Esophagus squamous epithelium (tissue), 5 donors: ENCODE measurements around the gene STX8. TPM values are rescaled to one million over a fixed set of nuclear protein-coding genes. Genes with fewer than 3 reads are reported as not detected.
A peak's percentile ranks its signal among the peaks of the same experiment; 100 is the strongest.

Source experiments
- DNase-seq: peaks from one replicate; lab custom pipeline; 2025; lab: John Stamatoyannopoulos, UW
- H3K27ac ChIP-seq, 4 donors: fragments of 200-600 bp; sonication (generic); one replicate each; pipeline ENCODE4 v1.5.1; 2016 to 2019; ENCODE audit warnings: mild to moderate bottlenecking in 1 of 4
- H3K27me3 ChIP-seq, 4 donors: fragments of 200-600 bp; sonication (generic); 1 replicate in 3 of 4; 2 replicates in 1 of 4; pipeline versions ENCODE4 v1.5.1 to v1.6.0; 2017 to 2021; ENCODE audit warnings: antibody characterized with exemption in 1 of 4
- H3K36me3 ChIP-seq, 3 donors: fragments of 200-600 bp; sonication (generic); one replicate each; pipeline ENCODE4 v1.5.1; 2016 to 2019
- H3K4me1 ChIP-seq, 3 donors: fragments of 200-600 bp; sonication (generic); one replicate each; pipeline ENCODE4 v1.5.1; 2017 to 2019
- H3K4me3 ChIP-seq, 4 donors: fragments of 200-600 bp; sonication (generic); 1 replicate in 3 of 4; 2 replicates in 1 of 4; pipeline ENCODE4 v1.5.1; 2016 to 2019; ENCODE audit warnings: mild to moderate bottlenecking in 2 of 4, moderate library complexity in 1 of 4
- H3K9me3 ChIP-seq, 3 donors: fragments of 200-600 bp; sonication (generic); one replicate each; pipeline ENCODE4 v1.5.1; 2016 to 2019
- CTCF ChIP-seq, 6 experiments: fragments of 450-650 bp in 4 of 6; fragments of 200-600 bp in 2 of 6; sonication (generic) in 2 of 6; IDR thresholded peaks; one replicate each; pipeline ENCODE4 v1.5.1; 2016 to 2019; ENCODE audit warnings: antibody characterized with exemption in 6 of 6, mild to moderate bottlenecking in 4 of 6, moderate library complexity in 4 of 6
- POLR2A ChIP-seq, 4 donors: fragments of 450-650 bp; IDR thresholded peaks; one replicate each; pipeline ENCODE4 v1.6.1; 2017; ENCODE audit warnings: antibody characterized with exemption in 4 of 4, mild to moderate bottlenecking in 4 of 4, moderate library complexity in 3 of 4
- whole genome bisulfite sequencing, 2 donors: methylation state at CpG; one replicate each; pipeline ENCODE4 v1.1.5; 2018; 5-methylcytosine and 5-hydroxymethylcytosine counted together
- intact Hi-C: fragments of 100-400 bp; cut with DNase I; formaldehyde crosslinking; loops from one replicate; pipeline ENCODE4 v1.15.0; 2022
- total RNA-seq, 4 donors: library from RNA; depleted of rRNA; stranded (reverse); fragments of >200 nt; gene quantifications; one replicate each; pipeline ENCODE4 v1.1.0, GENCODE V29; 2016
- donor health status: DM: yes; HTN: yes; CAD: no.

The STX8 gene
- total RNA-seq, 4 donors from 2014 or later: 31.8 to 66.4 (median 46.5) TPM

- no peaks in the 10 kb centered on the region for H3K27me3 ChIP-seq
- DNase-seq: no peak
- H3K4me3 ChIP-seq: no peak overlapping the region
- peak overlapping the region in 3 of 4 donors; percentile 77 to 84 (median 81) for H3K27ac ChIP-seq
- intact Hi-C loops: no loop called here
- WGBS, 2 donors: 48 to 50% methylated on average over 2 of the region's 2 CpGs
- peaks cover 0 to 45% (median 10%) of the 10 kb centered on the region in 3 donors for H3K4me1 ChIP-seq
- no peaks in the 10 kb centered on the region for H3K36me3 ChIP-seq
- H3K9me3 ChIP-seq: no peaks in the 10 kb centered on the region
- TF ChIP-seq CTCF (IDR thresholded peaks at IDR 0.05) (no peak), POLR2A (IDR thresholded peaks at IDR 0.05) (no peak)
Observed at GRCh38 chr17:9431620-9432019, 144.0 kb downstream of the STX8 start.

GRCh38 chr17:9427465-9428315 lies 147.9 kb downstream of the STX8 start:
- Histone ChIP-seq H3K27me3 (no peaks in the 10 kb centered on the region), H3K4me3 (no peak overlapping the region), H3K4me1 (peaks cover 0 to 26% (median 6%) of the 10 kb centered on the region in 3 donors), H3K36me3 (peaks cover 0 to under 1% (median 0%) of the 10 kb centered on the region in 3 donors), H3K27ac (peak overlapping the region in 3 of 4 donors; percentile 17 to 44 (median 35)), H3K9me3 (no peaks in the 10 kb centered on the region)
- TF ChIP-seq POLR2A (IDR thresholded peaks at IDR 0.05): no peak
- TF ChIP-seq CTCF (IDR thresholded peaks at IDR 0.05): no peak
- intact Hi-C loops: no loop called here
- no peak for DNase-seq
- WGBS, 2 donors: 60 to 61% methylated on average over 11 of the region's 11 CpGs

GRCh38 chr17:9424071-9424640 lies 151.5 kb downstream of the STX8 start:
- no peak for DNase-seq
- WGBS, 2 donors: 73 to 84% methylated on average over 4 to 7 of the region's 8 CpGs
- H3K27me3 ChIP-seq: no peaks in the 10 kb centered on the region
- TF ChIP-seq CTCF (IDR thresholded peaks at IDR 0.05) (no peak), POLR2A (IDR thresholded peaks at IDR 0.05) (no peak)
- H3K4me3 ChIP-seq: no peak overlapping the region
- peaks cover 0 to 11% (median 0%) of the 10 kb centered on the region in 3 donors for H3K4me1 ChIP-seq
- no peak overlapping the region for H3K27ac ChIP-seq
- intact Hi-C loops: no loop called here
- peaks cover 0 to 12% (median 0%) of the 10 kb centered on the region in 3 donors for H3K36me3 ChIP-seq
- no peaks in the 10 kb centered on the region for H3K9me3 ChIP-seq

GRCh38 chr17:9421525-9421924 lies 154.1 kb downstream of the STX8 start:
- intact Hi-C loops: no loop called here
- Histone ChIP-seq H3K36me3 (peaks cover 0 to 12% (median 0%) of the 10 kb centered on the region in 3 donors), H3K9me3 (peaks cover 0 to 4% (median 0%) of the 10 kb centered on the region in 3 donors), H3K4me3 (no peak overlapping the region), H3K27me3 (no peaks in the 10 kb centered on the region), H3K4me1 (no peaks in the 10 kb centered on the region), H3K27ac (no peak overlapping the region)
- 87 to 92% methylated on average over 4 of the region's 4 CpGs for WGBS, 2 donors
- TF ChIP-seq CTCF (IDR thresholded peaks at IDR 0.05) (no peak), POLR2A (IDR thresholded peaks at IDR 0.05) (no peak)
- DNase-seq: no peak

- intact Hi-C loops: no loop called here
- H3K36me3 ChIP-seq: peaks cover 0 to 12% (median 0%) of the 10 kb centered on the region in 3 donors
- DNase-seq: no peak
- no peaks in the 10 kb centered on the region for H3K27me3 ChIP-seq
- no peaks in the 10 kb centered on the region for H3K4me1 ChIP-seq
- TF ChIP-seq CTCF (IDR thresholded peaks at IDR 0.05): no peak
- TF ChIP-seq POLR2A (IDR thresholded peaks at IDR 0.05): no peak
- H3K4me3 ChIP-seq: no peak overlapping the region
- no peak overlapping the region for H3K27ac ChIP-seq
- H3K9me3 ChIP-seq: peaks cover 0 to 4% (median 0%) of the 10 kb centered on the region in 3 donors
- WGBS, 2 donors: 88 to 92% methylated on average over 10 of the region's 10 CpGs
Observed at GRCh38 chr17:9419932-9420453, 155.6 kb downstream of the STX8 start.
